Epithelial cell of esophagus (primary cell): ENCODE measurements around the gene LNP1.
A peak's percentile ranks its signal among the peaks of the same experiment; 100 is the strongest.

Source experiments
- DNase-seq: peaks from one replicate; pipeline ENCODE4 v3.0.0; 2010; ENCODE audit warnings: low read depth
- H3K4me3 ChIP-seq: 2 replicates; pipeline ENCODE4 v1.5.1; 2011; ENCODE audit warnings: mild to moderate bottlenecking, low read length, control low read depth
- TF ChIP-seq, protein P1 (sequence below): IDR thresholded peaks from 2 replicates; pipeline ENCODE4 v1.5.1; 2011; ENCODE audit warnings: low read depth, mild to moderate bottlenecking, low read length, control low read depth, inconsistent platforms; ENCODE audit not compliant: insufficient read depth; ENCODE audit errors: missing control alignments

LNP1 gene

DNA sequence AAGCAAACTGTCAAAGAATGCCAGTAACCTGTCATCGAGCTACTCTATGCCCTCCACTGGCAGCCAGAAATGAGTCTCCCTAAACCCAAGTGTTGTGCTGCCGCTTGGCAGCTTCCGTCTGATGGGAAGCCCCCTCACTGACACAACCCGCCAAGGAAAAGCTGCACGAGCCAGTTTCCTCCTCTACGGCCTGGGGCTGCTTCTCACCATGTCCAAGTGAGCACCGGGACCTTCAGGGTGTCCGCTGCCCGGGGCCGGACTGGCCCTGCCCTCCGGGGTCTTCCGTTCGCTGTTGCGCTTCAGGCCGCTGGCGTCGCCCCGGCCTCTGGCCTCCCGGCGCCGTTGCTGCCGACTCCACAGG, 940 bp upstream of the LNP1 start:
- TF ChIP-seq, protein P1, sequence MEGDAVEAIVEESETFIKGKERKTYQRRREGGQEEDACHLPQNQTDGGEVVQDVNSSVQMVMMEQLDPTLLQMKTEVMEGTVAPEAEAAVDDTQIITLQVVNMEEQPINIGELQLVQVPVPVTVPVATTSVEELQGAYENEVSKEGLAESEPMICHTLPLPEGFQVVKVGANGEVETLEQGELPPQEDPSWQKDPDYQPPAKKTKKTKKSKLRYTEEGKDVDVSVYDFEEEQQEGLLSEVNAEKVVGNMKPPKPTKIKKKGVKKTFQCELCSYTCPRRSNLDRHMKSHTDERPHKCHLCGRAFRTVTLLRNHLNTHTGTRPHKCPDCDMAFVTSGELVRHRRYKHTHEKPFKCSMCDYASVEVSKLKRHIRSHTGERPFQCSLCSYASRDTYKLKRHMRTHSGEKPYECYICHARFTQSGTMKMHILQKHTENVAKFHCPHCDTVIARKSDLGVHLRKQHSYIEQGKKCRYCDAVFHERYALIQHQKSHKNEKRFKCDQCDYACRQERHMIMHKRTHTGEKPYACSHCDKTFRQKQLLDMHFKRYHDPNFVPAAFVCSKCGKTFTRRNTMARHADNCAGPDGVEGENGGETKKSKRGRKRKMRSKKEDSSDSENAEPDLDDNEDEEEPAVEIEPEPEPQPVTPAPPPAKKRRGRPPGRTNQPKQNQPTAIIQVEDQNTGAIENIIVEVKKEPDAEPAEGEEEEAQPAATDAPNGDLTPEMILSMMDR = no peak

DNA sequence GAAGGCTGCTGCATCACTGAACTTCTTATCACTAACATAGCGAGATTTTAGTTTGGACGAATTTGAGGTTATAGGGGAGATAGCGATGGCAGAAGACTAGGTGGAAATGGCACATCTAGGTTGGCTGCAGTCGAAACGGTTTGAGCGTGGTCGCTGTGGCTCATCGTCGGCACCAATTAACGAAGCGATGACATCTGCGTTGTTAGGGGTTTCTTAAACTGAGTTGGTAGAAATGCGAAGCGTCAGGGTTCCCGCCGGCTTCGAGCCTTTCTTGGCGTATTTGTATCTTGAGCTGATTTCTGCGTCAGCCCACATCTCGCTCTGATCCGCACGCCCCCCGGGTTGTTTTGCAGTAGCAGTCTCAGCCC, 319 bp downstream of the LNP1 start:
- peak; percentile 33 for DNase-seq
- TF ChIP-seq, protein P1 = no peak
- peak overlapping the region; percentile 93 for H3K4me3 ChIP-seq

More for the DNA sequence above, 940 bp upstream of the LNP1 start:
- H3K4me3 ChIP-seq = peak overlapping the region; percentile 93
- peak; percentile 29 for DNase-seq

DNA sequence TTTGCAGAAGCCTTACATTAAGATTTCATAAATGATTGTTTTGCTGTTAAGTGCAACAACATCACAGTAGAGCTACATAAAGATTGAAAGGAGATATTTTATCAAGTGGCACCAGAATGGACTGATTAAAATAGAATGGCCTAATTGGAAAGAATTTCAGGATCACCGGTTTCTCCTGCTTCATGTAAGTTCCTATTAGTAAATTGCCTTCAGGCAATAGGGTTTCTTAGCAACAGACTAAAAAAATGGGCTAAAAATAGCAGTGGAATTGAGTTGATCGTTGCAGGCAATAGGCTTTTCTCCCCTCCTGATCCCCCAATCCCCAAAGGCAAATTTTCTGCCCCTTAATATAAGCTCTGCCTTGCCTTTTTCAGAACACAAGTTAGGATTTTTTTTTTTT, 917 bp downstream of the LNP1 start:
- TF ChIP-seq, protein P1 = no peak
- peak; percentile 66 for DNase-seq
- peak overlapping the region; percentile 93 for H3K4me3 ChIP-seq

DNA sequence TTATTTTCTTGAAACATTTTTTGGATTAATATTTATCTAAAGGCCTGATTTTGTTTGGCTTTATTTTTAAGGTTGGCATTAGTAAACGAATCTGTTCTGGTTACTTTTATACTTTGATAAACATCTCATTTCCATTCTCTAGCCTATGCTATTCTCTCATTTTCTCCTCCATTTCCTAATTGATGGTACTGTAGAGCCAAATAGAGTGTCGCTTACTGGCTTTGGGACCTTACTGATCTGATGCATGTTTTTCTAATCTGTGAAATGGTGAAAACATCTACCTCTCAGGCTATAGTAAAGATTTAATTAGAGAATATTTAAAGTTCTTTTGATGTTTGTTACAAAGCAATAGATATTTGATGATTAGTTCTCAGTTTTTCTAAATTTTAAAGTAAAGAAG, 1.6 kb downstream of the LNP1 start:
- DNase-seq = no peak
- H3K4me3 ChIP-seq = peak overlapping the region; percentile 6
- TF ChIP-seq, protein P1 = no peak

DNA sequence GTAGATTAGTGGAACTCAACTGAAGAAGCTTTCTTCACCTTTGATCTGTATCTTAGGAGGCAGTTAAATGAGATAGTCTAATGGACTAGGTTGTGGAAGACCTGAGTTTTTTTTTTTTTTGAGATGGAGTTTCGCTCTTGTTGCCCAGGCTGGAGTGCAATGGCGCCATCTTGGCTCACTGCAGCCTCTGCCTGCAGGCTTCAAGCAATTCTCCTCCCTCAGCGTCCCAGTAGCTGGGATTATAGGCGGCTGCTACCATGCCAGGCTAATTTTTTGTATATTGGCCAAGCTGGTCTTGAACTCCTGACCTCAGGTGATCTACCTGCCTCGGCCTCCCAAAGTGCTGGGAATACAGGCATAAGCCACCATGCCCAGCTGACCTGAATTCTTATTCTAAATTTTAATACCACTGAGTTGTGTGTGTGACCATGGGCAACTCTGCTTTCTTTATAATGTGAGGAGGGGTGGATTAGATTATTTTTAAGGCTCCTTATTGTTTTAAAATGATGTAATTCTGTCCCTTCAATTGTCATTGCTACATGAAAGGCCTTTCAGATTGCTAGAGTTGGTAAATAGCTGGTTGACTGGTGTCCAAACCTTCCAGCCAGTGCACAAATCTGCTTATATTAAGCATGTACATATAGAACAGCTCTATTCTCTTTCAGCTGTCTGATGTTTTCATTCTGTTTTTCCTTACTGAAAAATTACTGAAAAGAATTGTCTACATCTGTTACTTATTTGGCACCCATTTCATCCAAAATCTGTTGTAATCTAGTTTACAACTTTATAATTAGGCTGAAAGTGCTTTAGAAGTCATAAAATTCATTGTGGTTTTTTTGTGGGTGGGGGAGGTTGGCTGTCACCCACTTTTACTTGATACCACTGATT, 2.3 kb downstream of the LNP1 start:
- H3K4me3 ChIP-seq = no peak overlapping the region
- TF ChIP-seq, protein P1 = no peak

DNA sequence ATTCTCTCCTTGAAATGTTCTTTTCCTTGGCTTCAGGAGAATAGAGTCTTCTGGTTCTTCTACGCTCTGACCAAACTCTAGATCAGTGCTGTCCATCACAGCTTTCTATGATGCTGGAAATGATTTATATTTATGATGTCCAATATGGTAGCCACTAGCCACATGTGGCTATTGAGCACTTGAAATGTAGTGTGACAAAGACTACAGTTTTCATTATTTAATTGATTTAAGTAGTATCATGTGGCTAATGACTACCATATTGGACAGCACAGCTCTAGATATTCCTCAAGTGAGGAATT, 2.9 kb downstream of the LNP1 start:
- TF ChIP-seq, protein P1 = no peak
- H3K4me3 ChIP-seq = no peak overlapping the region

More for the DNA sequence above, 2.3 kb downstream of the LNP1 start:
- no peak for DNase-seq

DNA sequence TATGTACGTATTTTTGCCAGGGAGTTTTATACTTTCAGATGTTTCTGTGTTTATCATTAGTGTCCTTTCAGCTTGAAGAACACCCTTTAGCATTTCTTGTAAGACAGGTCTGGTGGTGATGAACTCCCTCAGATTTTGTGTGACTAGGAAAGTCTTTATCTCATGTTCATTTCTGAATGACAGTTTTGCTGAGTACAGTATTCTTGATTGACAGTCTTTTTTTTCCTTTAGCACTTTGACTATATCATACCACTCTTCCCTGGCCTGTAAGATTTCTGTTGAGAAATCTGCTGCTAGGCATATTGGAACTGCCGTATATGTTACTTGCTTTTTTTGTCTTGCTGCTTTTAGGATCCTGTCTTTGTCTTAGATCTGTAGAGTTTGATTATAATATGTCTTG, 5.8 kb downstream of the LNP1 start:
- H3K4me3 ChIP-seq = no peak overlapping the region
- TF ChIP-seq, protein P1 = no peak
- peak; percentile 13 for DNase-seq

More for the DNA sequence above, 2.9 kb downstream of the LNP1 start:
- no peak for DNase-seq
